SK-N-SH treated with all-trans-retinoic acid at 6 μM for 48 hours (cell line): ENCODE data around the gene CETP.

ENCODE experiments used
- ATAC-seq: fragments of 200-7000 bp; cut with Tn5 transposase; 3 replicates; pipeline ENCODE4 v1.9.1; 2020; ENCODE audit warnings: mild to moderate bottlenecking, moderate library complexity
- ARNTL ChIP-seq: fragments of 450-650 bp; formaldehyde crosslinking; IDR thresholded peaks from 2 replicates; pipeline ENCODE4 v1.5.0; 2020; ENCODE audit warnings: low read depth, mild to moderate bottlenecking, moderate library complexity, borderline replicate concordance
- BACH2 ChIP-seq: fragments of 250-450 bp; sonication (Bioruptor Pico); IDR thresholded peaks from 2 replicates; pipeline ENCODE4 v1.9.0; 2021; ENCODE audit warnings: mild to moderate bottlenecking, borderline replicate concordance
- CREB5 ChIP-seq: fragments of 250-450 bp; sonication (Bioruptor Pico); IDR thresholded peaks from 2 replicates; pipeline ENCODE4 v1.5.1; 2020; ENCODE audit warnings: low read depth, mild to moderate bottlenecking, moderate library complexity
- CSDC2 ChIP-seq: fragments of 250-450 bp; sonication (Bioruptor Pico); IDR thresholded peaks from 2 replicates; pipeline ENCODE4 v1.5.0; 2020; ENCODE audit warnings: mild to moderate bottlenecking, moderate library complexity
- CSRNP3 ChIP-seq: fragments of 250-450 bp; sonication (Bioruptor Pico); IDR thresholded peaks from 2 replicates; pipeline ENCODE4 v1.5.1; 2021; ENCODE audit warnings: mild to moderate bottlenecking, moderate library complexity
- ESRRG ChIP-seq: fragments of 250-450 bp; sonication (Bioruptor Pico); IDR thresholded peaks from 2 replicates; pipeline ENCODE4 v1.6.1; 2021; ENCODE audit warnings: mild to moderate bottlenecking
- GLIS3 ChIP-seq: fragments of 250-450 bp; sonication (Bioruptor Pico); IDR thresholded peaks from 2 replicates; pipeline ENCODE4 v1.5.0; 2020; ENCODE audit warnings: mild to moderate bottlenecking, moderate library complexity
- ISL1 ChIP-seq: fragments of 250-450 bp; sonication (Bioruptor Pico); IDR thresholded peaks from 2 replicates; pipeline ENCODE4 v2.1.2; 2022; ENCODE audit warnings: mild to moderate bottlenecking, moderate library complexity
- OSR1 ChIP-seq: fragments of 250-450 bp; sonication (Bioruptor Pico); IDR thresholded peaks from 2 replicates; pipeline ENCODE4 v1.8.0; 2022; ENCODE audit warnings: moderate library complexity, mild to moderate bottlenecking, inconsistent platforms
- PATZ1 ChIP-seq: fragments of 250-450 bp; sonication (Bioruptor Pico); IDR thresholded peaks from 2 replicates; pipeline ENCODE4 v1.8.0; 2020; ENCODE audit warnings: mild to moderate bottlenecking, moderate library complexity, borderline replicate concordance
- POU6F1 ChIP-seq: fragments of 250-450 bp; sonication (Bioruptor Pico); IDR thresholded peaks from 2 replicates; pipeline ENCODE4 v1.8.0; 2021; ENCODE audit warnings: low read depth, mild to moderate bottlenecking, moderate library complexity, borderline replicate concordance
- PPARA ChIP-seq: fragments of 250-450 bp; sonication (Bioruptor Pico); IDR thresholded peaks from 2 replicates; pipeline ENCODE4 v1.5.0; 2020; ENCODE audit warnings: mild to moderate bottlenecking, borderline replicate concordance
- RARB ChIP-seq: fragments of 250-450 bp; sonication (Bioruptor Pico); IDR thresholded peaks from 2 replicates; pipeline ENCODE4 v1.8.0; 2021; ENCODE audit warnings: mild to moderate bottlenecking, moderate library complexity
- SNAI2 ChIP-seq: fragments of 250-450 bp; sonication (Bioruptor Pico); IDR thresholded peaks from 2 replicates; pipeline ENCODE4 v1.5.0; 2020; ENCODE audit warnings: mild to moderate bottlenecking, moderate library complexity
- TCF4 ChIP-seq: fragments of 250-450 bp; sonication (Bioruptor Pico); IDR thresholded peaks from 2 replicates; pipeline ENCODE4 v1.8.0; 2021; ENCODE audit warnings: mild to moderate bottlenecking, moderate library complexity, borderline replicate concordance
- TOX ChIP-seq: fragments of 250-450 bp; sonication (Bioruptor Pico); IDR thresholded peaks from 2 replicates; pipeline ENCODE4 v1.8.0; 2021; ENCODE audit warnings: mild to moderate bottlenecking, moderate library complexity, borderline replicate concordance
- TSHZ2 ChIP-seq: fragments of 250-450 bp; sonication (Bioruptor Pico); IDR thresholded peaks from 2 replicates; pipeline ENCODE4 v1.5.0; 2020; ENCODE audit warnings: mild to moderate bottlenecking, moderate library complexity
- ZFP3 ChIP-seq: fragments of 250-450 bp; sonication (Bioruptor Pico); IDR thresholded peaks from 2 replicates; pipeline ENCODE4 v1.5.0; 2020; ENCODE audit warnings: mild to moderate bottlenecking, moderate library complexity
- ZFP30 ChIP-seq: fragments of 450-650 bp; formaldehyde crosslinking; IDR thresholded peaks from 2 replicates; pipeline ENCODE4 v1.5.0; 2022; ENCODE audit warnings: mild to moderate bottlenecking, moderate library complexity
- ZNF565 ChIP-seq: fragments of 450-650 bp; formaldehyde crosslinking; conservative IDR thresholded peaks from 2 replicates; pipeline ENCODE4 v1.5.0; 2020; ENCODE audit warnings: low read depth, mild to moderate bottlenecking, moderate library complexity
- ZNF70 ChIP-seq: fragments of 450-650 bp; formaldehyde crosslinking; IDR thresholded peaks from 2 replicates; pipeline ENCODE4 v1.5.0; 2020; ENCODE audit warnings: mild to moderate bottlenecking, moderate library complexity
- ZNF8 ChIP-seq: fragments of 450-650 bp; formaldehyde crosslinking; IDR thresholded peaks from 2 replicates; pipeline ENCODE4 v1.5.0; 2020; ENCODE audit warnings: mild to moderate bottlenecking, moderate library complexity

Gene CETP

GRCh38 chr16:56947604-56947995 lies 14.2 kb upstream of the CETP start:
- ATAC-seq: no peak
- TF ChIP-seq OSR1 (no peak), TSHZ2 (no peak), ISL1 (CRISPR knock-in tag) (no peak), ZFP3 (no peak), ESRRG (CRISPR knock-in tag) (no peak), TOX (CRISPR knock-in tag) (no peak), ZNF565 (CRISPR knock-in tag) (no peak), CSDC2 (CRISPR knock-in tag) (no peak), CSRNP3 (CRISPR knock-in tag) (no peak), ZFP30 (CRISPR knock-in tag) (no peak), PPARA (CRISPR knock-in tag) (no peak), POU6F1 (CRISPR knock-in tag) (no peak), ZNF70 (no peak), ZNF8 (CRISPR knock-in tag) (no peak), RARB (CRISPR knock-in tag) (no peak), CREB5 (CRISPR knock-in tag) (no peak)

GRCh38 chr16:56948234-56948633 lies 13.5 kb upstream of the CETP start:
- no peak for ATAC-seq
- no peak for TF ChIP-seq TCF4 (CRISPR knock-in tag)
- TF ChIP-seq TSHZ2: no peak
- TF ChIP-seq OSR1: no peak
- no peak for TF ChIP-seq ARNTL (CRISPR knock-in tag)

GRCh38 chr16:56950051-56950450 lies 11.7 kb upstream of the CETP start:
- TF ChIP-seq SNAI2 (CRISPR knock-in tag): no peak
- TF ChIP-seq BACH2 (CRISPR knock-in tag): no peak
- TF ChIP-seq ZNF565 (CRISPR knock-in tag): no peak
- TF ChIP-seq CSRNP3 (CRISPR knock-in tag): no peak
- no peak for TF ChIP-seq PATZ1 (CRISPR knock-in tag)
- no peak for TF ChIP-seq ZNF8 (CRISPR knock-in tag)
- TF ChIP-seq ZNF70: no peak
- no peak for TF ChIP-seq TOX (CRISPR knock-in tag)
- no peak for TF ChIP-seq ARNTL (CRISPR knock-in tag)
- no peak for TF ChIP-seq ZFP3
- TF ChIP-seq CSDC2 (CRISPR knock-in tag): no peak
- no peak for TF ChIP-seq CREB5 (CRISPR knock-in tag)
- no peak for TF ChIP-seq ISL1 (CRISPR knock-in tag)
- no peak for TF ChIP-seq GLIS3 (CRISPR knock-in tag)
- TF ChIP-seq PPARA (CRISPR knock-in tag): no peak
- no peak for TF ChIP-seq RARB (CRISPR knock-in tag)
- no peak for TF ChIP-seq TCF4 (CRISPR knock-in tag)
- no peak for TF ChIP-seq ZFP30 (CRISPR knock-in tag)
- no peak for ATAC-seq
